GM23338 (cell line): ENCODE results near the gene NEDD4.

Source experiments
- CREB1 ChIP-seq: fragments of 250-450 bp; sonication (Bioruptor Pico); IDR thresholded peaks from 2 replicates; pipeline ENCODE4 v1.5.0; 2020; ENCODE audit warnings: low read depth, mild to moderate bottlenecking, moderate library complexity
- EZH2 ChIP-seq: fragments of 200-600 bp; sonication (generic); IDR thresholded peaks from one replicate; pipeline ENCODE4 v1.8.0; 2017; ENCODE audit warnings: antibody characterized with exemption, mild to moderate bottlenecking, low read depth; ENCODE audit not compliant: unreplicated experiment
- EZH2phosphoT487 ChIP-seq: fragments of 200-600 bp; sonication (generic); IDR thresholded peaks from one replicate; pipeline ENCODE4 v1.8.1; 2018; ENCODE audit warnings: antibody characterized with exemption; ENCODE audit not compliant: unreplicated experiment
- JUNB ChIP-seq: IDR thresholded peaks from one replicate; pipeline ENCODE4 v1.6.1; 2016; ENCODE audit warnings: antibody characterized with exemption; ENCODE audit not compliant: unreplicated experiment
- POLR2AphosphoS5 ChIP-seq: IDR thresholded peaks from 2 replicates; pipeline ENCODE4 v1.6.1; 2016; ENCODE audit warnings: antibody characterized with exemption, low read depth
- STAT1 ChIP-seq: IDR thresholded peaks from one replicate; pipeline ENCODE4 v1.6.1; 2016; ENCODE audit warnings: antibody characterized with exemption; ENCODE audit not compliant: unreplicated experiment
- ZNF114 ChIP-seq: fragments of 250-450 bp; sonication (Bioruptor Pico); IDR thresholded peaks from 2 replicates; pipeline ENCODE4 v1.5.0; 2020; ENCODE audit warnings: mild to moderate bottlenecking, moderate library complexity
- ZNF331 ChIP-seq: fragments of 250-450 bp; sonication (Bioruptor Pico); IDR thresholded peaks from 2 replicates; pipeline ENCODE4 v1.5.0; 2020; ENCODE audit warnings: low read depth, mild to moderate bottlenecking, moderate library complexity
- TF ChIP-seq, protein P1 (sequence below), 2 experiments: fragments of 200-600 bp in 1 of 2; sonication (generic) in 1 of 2; conservative IDR thresholded peaks; 2 replicates each; pipeline versions ENCODE4 v1.5.1 to v1.6.1; 2016 to 2017; ENCODE audit warnings: antibody characterized with exemption in 2 of 2, low read depth in 2 of 2, mild to moderate bottlenecking in 2 of 2, moderate library complexity in 1 of 2
- TF ChIP-seq, protein P2 (sequence below): IDR thresholded peaks from one replicate; pipeline ENCODE4 v1.6.1; 2018; ENCODE audit warnings: antibody characterized with exemption; ENCODE audit not compliant: unreplicated experiment
- TF ChIP-seq, protein P3 (sequence below): IDR thresholded peaks from 2 replicates; pipeline ENCODE4 v1.6.1; 2016; ENCODE audit warnings: antibody characterized with exemption

DNA sequence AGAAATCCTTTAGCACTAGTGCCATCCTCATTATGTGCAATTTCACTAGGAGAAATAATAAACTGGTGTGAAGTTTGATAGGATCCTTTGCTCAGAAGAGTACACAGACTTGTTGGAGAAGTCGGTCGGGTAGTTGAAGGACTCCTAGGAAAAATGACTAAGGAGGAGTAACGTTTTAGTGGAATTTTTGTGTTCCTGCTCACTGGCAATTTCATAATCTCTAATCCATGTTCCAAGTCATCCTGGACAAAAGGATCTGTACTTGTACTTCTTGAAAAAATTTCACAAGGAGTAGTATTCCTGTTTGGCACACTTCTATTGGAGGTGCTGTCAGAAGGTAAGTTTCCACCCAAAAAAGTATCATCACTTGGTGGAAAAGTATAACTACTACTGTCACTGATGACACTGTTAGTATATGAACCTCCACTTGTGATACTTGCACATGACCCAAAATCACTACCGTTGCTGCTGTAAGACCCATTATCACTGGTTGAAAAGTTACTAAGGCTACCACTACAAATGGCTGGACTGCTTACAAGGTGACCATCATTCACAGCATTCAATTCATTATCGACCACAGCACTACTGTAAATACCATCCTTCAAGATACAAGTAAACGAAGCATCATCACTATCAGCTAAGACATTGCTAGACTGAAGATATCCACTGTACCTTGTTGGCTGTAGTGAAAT lies 77.4 kb downstream of the NEDD4 start:
- TF ChIP-seq, protein P1, sequence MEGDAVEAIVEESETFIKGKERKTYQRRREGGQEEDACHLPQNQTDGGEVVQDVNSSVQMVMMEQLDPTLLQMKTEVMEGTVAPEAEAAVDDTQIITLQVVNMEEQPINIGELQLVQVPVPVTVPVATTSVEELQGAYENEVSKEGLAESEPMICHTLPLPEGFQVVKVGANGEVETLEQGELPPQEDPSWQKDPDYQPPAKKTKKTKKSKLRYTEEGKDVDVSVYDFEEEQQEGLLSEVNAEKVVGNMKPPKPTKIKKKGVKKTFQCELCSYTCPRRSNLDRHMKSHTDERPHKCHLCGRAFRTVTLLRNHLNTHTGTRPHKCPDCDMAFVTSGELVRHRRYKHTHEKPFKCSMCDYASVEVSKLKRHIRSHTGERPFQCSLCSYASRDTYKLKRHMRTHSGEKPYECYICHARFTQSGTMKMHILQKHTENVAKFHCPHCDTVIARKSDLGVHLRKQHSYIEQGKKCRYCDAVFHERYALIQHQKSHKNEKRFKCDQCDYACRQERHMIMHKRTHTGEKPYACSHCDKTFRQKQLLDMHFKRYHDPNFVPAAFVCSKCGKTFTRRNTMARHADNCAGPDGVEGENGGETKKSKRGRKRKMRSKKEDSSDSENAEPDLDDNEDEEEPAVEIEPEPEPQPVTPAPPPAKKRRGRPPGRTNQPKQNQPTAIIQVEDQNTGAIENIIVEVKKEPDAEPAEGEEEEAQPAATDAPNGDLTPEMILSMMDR (conservative IDR thresholded peaks at IDR 0.05; ENCODE audit: low read depth in 2 of 2): no peak
- TF ChIP-seq, protein P2, sequence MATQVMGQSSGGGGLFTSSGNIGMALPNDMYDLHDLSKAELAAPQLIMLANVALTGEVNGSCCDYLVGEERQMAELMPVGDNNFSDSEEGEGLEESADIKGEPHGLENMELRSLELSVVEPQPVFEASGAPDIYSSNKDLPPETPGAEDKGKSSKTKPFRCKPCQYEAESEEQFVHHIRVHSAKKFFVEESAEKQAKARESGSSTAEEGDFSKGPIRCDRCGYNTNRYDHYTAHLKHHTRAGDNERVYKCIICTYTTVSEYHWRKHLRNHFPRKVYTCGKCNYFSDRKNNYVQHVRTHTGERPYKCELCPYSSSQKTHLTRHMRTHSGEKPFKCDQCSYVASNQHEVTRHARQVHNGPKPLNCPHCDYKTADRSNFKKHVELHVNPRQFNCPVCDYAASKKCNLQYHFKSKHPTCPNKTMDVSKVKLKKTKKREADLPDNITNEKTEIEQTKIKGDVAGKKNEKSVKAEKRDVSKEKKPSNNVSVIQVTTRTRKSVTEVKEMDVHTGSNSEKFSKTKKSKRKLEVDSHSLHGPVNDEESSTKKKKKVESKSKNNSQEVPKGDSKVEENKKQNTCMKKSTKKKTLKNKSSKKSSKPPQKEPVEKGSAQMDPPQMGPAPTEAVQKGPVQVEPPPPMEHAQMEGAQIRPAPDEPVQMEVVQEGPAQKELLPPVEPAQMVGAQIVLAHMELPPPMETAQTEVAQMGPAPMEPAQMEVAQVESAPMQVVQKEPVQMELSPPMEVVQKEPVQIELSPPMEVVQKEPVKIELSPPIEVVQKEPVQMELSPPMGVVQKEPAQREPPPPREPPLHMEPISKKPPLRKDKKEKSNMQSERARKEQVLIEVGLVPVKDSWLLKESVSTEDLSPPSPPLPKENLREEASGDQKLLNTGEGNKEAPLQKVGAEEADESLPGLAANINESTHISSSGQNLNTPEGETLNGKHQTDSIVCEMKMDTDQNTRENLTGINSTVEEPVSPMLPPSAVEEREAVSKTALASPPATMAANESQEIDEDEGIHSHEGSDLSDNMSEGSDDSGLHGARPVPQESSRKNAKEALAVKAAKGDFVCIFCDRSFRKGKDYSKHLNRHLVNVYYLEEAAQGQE: no peak
- no peak for TF ChIP-seq EZH2
- TF ChIP-seq STAT1: no peak
- TF ChIP-seq POLR2AphosphoS5: no peak
- no peak for TF ChIP-seq EZH2phosphoT487
- TF ChIP-seq, protein P3, sequence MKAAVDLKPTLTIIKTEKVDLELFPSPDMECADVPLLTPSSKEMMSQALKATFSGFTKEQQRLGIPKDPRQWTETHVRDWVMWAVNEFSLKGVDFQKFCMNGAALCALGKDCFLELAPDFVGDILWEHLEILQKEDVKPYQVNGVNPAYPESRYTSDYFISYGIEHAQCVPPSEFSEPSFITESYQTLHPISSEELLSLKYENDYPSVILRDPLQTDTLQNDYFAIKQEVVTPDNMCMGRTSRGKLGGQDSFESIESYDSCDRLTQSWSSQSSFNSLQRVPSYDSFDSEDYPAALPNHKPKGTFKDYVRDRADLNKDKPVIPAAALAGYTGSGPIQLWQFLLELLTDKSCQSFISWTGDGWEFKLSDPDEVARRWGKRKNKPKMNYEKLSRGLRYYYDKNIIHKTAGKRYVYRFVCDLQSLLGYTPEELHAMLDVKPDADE: no peak
- no peak for TF ChIP-seq JUNB
- no peak for TF ChIP-seq ZNF331 (CRISPR knock-in tag)
- TF ChIP-seq ZNF114 (CRISPR knock-in tag): no peak
- no peak for TF ChIP-seq CREB1 (CRISPR knock-in tag)
